Dermis blood vessel endothelial cell (primary cell): ENCODE measurements around the gene RPL39. TPM values are rescaled to one million over a fixed set of nuclear protein-coding genes. Genes with fewer than 3 reads are reported as not detected.
"Not testable (repeated sequence)": the region's sequence is repeated elsewhere in the genome, so short reads cannot be mapped to it uniquely, and the experiment has no call there.

Experiments
- DNase-seq: peaks from one replicate; pipeline ENCODE4 v3.0.0; 2010
- total RNA-seq: library from RNA; depleted of rRNA; stranded (reverse); fragments of >200 nt; gene quantifications from 2 replicates; pipeline ENCODE4 v1.2.3, GENCODE V29; 2014

The RPL39 gene
- total RNA-seq: 2,423 and 9,363 TPM in 2 replicates

DNA sequence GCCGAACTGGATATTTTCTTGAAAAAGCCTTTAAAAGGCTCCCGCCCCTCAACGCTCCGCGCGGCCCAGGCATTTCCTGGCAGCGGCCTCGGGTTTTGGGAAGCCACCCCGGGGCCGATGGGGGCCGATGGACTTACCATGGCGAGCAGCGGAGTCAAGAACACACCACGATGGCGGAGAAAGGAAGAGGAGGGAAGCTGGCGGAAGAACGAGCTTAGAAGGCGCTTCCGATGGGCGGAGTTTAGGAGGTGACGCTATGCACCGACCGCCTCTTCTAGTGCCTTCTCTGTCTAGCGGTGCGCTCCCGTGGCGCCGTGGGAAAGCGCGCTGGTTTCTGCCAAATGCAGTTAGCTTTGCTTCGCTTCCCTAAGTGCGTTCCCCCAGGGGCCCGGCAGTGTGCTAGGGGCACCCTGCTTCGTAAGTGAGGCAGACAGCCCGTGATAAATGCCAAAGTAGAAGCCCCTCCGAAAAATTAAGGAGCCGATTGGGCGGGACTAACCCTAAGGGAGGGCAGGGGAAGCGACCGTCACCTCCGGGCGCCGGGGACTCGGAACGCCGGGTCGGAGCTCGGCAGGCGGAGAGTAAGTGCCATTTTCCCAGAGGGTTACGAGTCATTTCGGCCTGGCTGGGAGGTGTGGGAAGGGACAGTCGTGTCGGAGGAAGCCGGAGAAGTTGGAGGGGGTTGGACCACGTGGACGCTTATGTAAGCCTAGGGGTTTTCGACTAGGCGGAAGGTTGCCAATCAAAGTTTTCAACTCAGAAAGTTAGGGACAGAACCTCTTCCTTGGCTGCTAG, at the start of gene RPL39:
Gene RPL39, minus strand, starts transcription at position 194 of the 795 bp plus-strand sequence. Its CDS starts 54 bp downstream, at position 140.
- peak; percentile 91 for DNase-seq

GRCh38 chrX:119833905-119834304, 42.5 kb upstream of the RPL39 start:
- DNase-seq: no peak

GRCh38 chrX:119828446-119828845, 37.0 kb upstream of the RPL39 start:
- no peak for DNase-seq

GRCh38 chrX:119826399-119826959, 35.0 kb upstream of the RPL39 start:
- peak; percentile 72 for DNase-seq

GRCh38 chrX:119824221-119824620, 32.8 kb upstream of the RPL39 start:
- DNase-seq: not testable (repeated sequence)

- DNase-seq: peak; percentile 72
Measured at GRCh38 chrX:119821703-119822102, 30.3 kb upstream of the RPL39 start.

- no peak for DNase-seq
Measured at GRCh38 chrX:119817130-119817690, 25.8 kb upstream of the RPL39 start.

GRCh38 chrX:119816300-119816699, 24.9 kb upstream of the RPL39 start:
- DNase-seq: no peak

- no peak for DNase-seq
Measured at GRCh38 chrX:119809185-119809666, 17.8 kb upstream of the RPL39 start.

DNA sequence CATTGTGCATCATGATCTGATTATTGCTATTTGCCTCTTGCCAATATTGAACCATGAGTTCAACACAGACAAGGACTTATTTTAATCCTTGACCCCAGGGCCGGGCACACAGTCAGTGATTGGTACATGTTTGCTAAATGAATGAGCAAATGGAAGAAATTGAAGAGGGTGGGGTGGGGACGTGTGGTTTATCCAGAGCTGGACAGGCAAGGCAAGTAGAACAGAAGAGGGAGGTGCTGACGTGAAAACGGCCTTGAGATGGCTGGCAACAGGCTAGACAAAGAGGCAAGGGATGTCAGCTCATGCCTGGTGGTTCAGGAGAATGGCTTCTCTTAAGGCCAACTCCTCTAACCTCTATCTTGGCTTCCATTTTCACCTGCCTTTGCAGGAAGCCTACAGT, 17.0 kb upstream of the RPL39 start:
- not testable (repeated sequence) for DNase-seq

DNA sequence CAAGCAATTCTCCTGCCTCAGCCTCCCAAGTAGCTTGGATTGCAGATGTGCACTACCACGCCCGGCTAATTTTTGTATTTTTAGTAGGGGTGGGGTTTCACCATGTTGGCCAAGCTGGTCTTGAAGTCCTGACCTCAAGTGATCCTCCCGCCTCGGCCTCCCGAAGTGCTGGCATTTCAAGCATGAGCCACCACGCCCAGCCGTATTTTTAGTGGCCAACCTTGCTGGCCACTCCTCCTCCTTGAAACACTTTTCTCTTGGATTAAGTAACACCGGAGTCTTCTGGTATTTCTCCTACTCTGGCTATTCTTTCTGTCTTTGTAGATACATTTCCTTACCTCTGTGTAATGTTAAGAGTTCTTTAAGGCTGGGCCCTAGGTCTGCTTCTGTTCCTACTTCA, 11.1 kb upstream of the RPL39 start:
- no peak for DNase-seq

- no peak for DNase-seq
Measured at GRCh38 chrX:119801253-119802221, 10.1 kb upstream of the RPL39 start.

- peak; percentile 66 for DNase-seq
Measured at GRCh38 chrX:119790977-119791436, 423 bp downstream of the RPL39 start.

DNA sequence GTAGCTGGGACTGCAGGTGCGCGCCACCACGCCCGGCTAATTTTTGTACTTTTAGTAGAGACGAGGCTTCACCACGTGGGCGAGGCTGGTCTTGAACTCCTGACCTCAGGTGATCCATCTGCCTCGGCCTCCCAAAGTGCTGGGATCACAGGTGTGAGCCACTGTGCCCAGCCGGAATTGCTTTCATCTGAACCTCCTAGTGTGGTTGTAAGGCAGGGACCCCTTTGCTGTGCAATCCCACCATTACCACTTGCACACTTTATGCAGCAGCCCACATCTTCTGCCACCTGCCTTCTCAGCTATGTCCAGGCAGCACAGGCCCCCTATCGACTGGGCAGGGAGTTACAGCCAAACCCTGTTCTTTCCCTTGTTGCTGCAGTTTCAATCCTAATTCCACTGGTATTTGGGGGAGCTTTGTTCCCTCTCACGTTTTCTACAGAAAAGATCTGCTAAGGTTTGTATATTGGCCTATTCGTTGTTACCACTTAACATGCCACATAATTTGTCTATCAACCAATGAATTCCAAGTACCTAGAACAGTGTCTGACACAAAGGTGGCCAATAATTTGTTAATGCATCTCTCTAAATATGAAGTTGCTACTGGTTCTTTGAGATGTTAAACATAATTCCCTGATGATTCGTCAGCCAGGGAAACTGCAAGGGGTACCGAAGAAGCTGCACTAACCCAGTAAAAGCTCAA, 6.5 kb downstream of the RPL39 start:
- peak; percentile 60 for DNase-seq

DNA sequence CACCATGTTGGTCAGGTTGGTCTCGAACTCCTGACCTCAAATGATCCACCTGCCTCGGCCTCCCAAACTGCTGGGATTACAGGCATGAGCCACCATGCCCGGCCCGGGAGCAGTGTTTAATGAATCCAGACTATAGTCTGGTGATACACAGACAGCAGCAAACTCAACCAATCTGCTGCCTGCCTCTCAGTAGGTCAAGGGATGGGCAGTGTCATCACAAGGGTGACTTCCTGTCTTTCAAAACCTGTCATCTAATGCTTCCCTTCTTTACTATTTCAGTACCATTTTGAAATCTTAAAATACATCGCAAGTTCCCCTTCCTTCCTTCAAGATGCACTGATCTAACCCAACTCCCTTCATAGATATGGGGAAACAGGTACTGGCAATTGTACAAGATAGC, 8.4 kb downstream of the RPL39 start:
- DNase-seq: no peak

DNA sequence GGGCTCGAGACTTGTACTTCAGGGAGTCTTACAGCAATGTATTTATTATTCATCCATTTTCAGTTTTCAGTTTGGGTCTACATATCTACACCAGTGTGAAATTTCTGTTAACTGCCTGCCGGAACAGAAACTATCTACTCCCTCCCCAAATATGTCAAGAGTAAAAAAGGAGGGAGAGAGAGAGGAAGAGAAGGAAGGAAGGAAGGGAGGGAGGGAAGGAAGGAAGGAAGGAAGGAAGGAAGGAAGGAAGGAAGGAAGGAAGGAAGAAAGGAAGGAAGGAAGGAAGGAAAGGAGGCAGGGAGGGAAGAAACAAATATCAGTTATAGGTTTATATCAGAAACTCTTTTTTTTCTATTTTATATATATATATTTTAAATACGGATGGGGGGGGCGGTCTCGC, 12.6 kb downstream of the RPL39 start:
- no peak for DNase-seq

DNA sequence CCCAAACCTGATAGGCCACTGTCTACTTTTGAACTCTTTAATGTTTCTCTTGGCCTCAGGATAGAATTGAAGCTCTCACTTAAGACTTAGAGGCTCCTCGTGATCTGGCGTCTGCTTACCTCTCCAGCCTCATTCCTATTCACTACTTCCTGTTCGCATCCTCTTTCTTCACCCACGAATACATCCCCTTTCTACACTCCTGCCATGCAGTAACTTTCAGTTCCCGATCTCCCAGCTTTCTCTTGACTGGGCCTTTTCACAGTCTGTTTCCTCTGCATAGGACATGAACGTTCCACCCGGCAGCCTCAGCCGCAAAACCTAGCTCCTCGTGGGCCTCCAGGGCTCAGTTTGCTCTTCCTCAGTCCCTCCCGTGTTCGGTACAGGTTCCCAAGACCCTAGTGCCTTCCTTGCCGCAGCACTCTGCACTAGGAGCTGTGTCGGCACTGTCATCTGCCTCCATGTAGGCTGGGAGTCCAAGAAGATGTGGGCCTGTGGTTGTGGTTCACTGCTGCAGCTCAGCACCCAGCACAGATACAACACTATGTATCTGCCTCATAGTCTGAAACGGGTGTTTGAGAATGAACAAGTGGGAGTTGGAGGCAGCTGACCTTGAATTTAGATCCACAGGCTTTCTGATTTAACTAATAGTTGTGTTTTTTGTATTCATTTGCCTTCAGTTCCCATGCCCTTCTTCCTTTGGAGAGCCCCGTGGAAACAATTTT, 15.8 kb downstream of the RPL39 start:
- DNase-seq: no peak

- not testable (repeated sequence) for DNase-seq
Measured at GRCh38 chrX:119769388-119769787, 22.0 kb downstream of the RPL39 start.

GRCh38 chrX:119768436-119768835, 23.0 kb downstream of the RPL39 start:
- not testable (repeated sequence) for DNase-seq

- no peak for DNase-seq
Measured at GRCh38 chrX:119763836-119764387, 27.5 kb downstream of the RPL39 start.

DNA sequence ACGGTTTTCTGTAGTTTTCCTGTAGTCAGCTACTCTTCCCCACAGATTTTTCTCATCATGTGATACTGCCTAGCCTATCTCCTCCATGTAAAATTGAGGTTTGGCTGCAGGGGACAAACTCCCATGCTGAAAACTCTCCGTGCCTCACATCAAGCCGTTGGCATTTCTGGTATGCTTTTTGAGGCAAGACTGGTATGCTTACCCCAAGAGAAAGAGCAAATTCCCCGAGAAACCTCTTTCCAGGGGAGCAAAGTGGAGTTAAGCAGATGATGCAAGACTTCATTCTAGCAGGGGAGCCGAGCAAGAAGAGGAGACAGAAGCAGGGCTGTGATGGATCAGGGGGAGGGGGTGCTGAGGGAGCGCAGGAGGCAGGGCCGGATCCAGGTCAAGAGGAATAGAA, 28.2 kb downstream of the RPL39 start:
- DNase-seq: no peak
